Sigmoid colon (tissue), 7 donors: ENCODE measurements around the gene CFAP45. TPM values are rescaled to one million over a fixed set of nuclear protein-coding genes. Genes with fewer than 3 reads are reported as not detected.
"Not testable (repeated sequence)": the region's sequence is repeated elsewhere in the genome, so short reads cannot be mapped to it uniquely, and the experiment has no call there.

Experiments
- DNase-seq: peaks from one replicate; pipeline ENCODE4 v3.0.0-alpha.2; 2019
- H3K27ac ChIP-seq, 4 donors: fragments of 200-600 bp; sonication (generic); one replicate each; pipeline ENCODE4 v1.5.1; 2016 to 2019; ENCODE audit warnings: mild to moderate bottlenecking in 1 of 4
- H3K27me3 ChIP-seq, 3 donors: fragments of 200-600 bp; sonication (generic); one replicate each; pipeline ENCODE4 v1.5.1; 2019; ENCODE audit warnings: mild to moderate bottlenecking in 1 of 3
- H3K36me3 ChIP-seq, 4 donors: fragments of 200-600 bp; sonication (generic); one replicate each; pipeline ENCODE4 v1.5.1; 2016 to 2019
- H3K4me1 ChIP-seq, 4 donors: fragments of 200-600 bp; sonication (generic); one replicate each; pipeline ENCODE4 v1.5.1; 2017 to 2019
- H3K4me3 ChIP-seq, 4 donors: fragments of 200-600 bp; sonication (generic); one replicate each; pipeline ENCODE4 v1.5.1; 2017 to 2019; ENCODE audit warnings: mild to moderate bottlenecking in 2 of 4, moderate library complexity in 1 of 4
- H3K9me3 ChIP-seq, 4 donors: fragments of 200-600 bp in 3 of 4; sonication (generic) in 3 of 4; one replicate each; pipeline versions ENCODE4 v1.5.1 to v1.6.1; 2013 to 2019
- CTCF ChIP-seq, 4 experiments: fragments of 450-650 bp in 3 of 4; fragments of 200-600 bp in 1 of 4; IDR thresholded peaks; one replicate each; pipeline ENCODE4 v1.5.1; 2016 to 2019; ENCODE audit warnings: antibody characterized with exemption in 4 of 4, mild to moderate bottlenecking in 3 of 4, moderate library complexity in 2 of 4
- EP300 ChIP-seq, 4 donors: sonication (generic); formaldehyde crosslinking; IDR thresholded peaks; one replicate each; pipeline ENCODE4 v1.6.1; 2017; ENCODE audit warnings: antibody characterized with exemption in 4 of 4
- POLR2A ChIP-seq, 2 donors: fragments of 450-650 bp; IDR thresholded peaks; one replicate each; pipeline ENCODE4 v1.6.1; 2016; ENCODE audit warnings: antibody characterized with exemption in 2 of 2, mild to moderate bottlenecking in 2 of 2, moderate library complexity in 2 of 2
- POLR2AphosphoS5 ChIP-seq, 4 donors: sonication (generic); formaldehyde crosslinking; IDR thresholded peaks; one replicate each; pipeline ENCODE4 v1.6.1; 2017; ENCODE audit warnings: antibody characterized with exemption in 4 of 4
- WGBS, 2 donors: extraction: QIAGEN DNeasy Blood & Tissue Kit; methylation state at CpG; one replicate each; pipeline ENCODE4 v1.1.7; 2013; 5-methylcytosine and 5-hydroxymethylcytosine counted together
- intact Hi-C: fragments of 100-400 bp; cut with DNase I; formaldehyde crosslinking; loops from one replicate; pipeline ENCODE4 v1.15.1; 2023
- polyA plus RNA-seq, 3 donors: library from polyadenylated mRNA; stranded (reverse); fragments of 200-250 nt; gene quantifications; one replicate each; pipeline ENCODE4 v1.2.3, GENCODE V29; 2013
- total RNA-seq, 4 donors: library from RNA; depleted of rRNA; stranded (reverse); fragments of >200 nt; gene quantifications; one replicate each; pipeline ENCODE4 v1.1.0, GENCODE V29; 2016
- donor health status: healthy with polysubstance abuse.
- donor health status: Bipolar disorder and iron deficiency.
- donor health status: healthy.

The CFAP45 gene
- total and polyA plus RNA-seq, 7 donors, result 0.29 to 1.8 (median 1.0) TPM; not detected in 3

GRCh38 chr1:159913451-159914192, 13.7 kb upstream of the CFAP45 start:
- Histone ChIP-seq H3K36me3 (peaks cover 3 to 16% (median 11%) of the 10 kb centered on the region in 4 donors), H3K4me3 (no peak overlapping the region), H3K4me1 (peaks cover 0 to 20% (median 12%) of the 10 kb centered on the region in 4 donors), H3K27me3 (no peaks in the 10 kb centered on the region), H3K9me3 (no peaks in the 10 kb centered on the region), H3K27ac (no peak overlapping the region)
- DNase-seq, result peak; percentile 57
- no peak for TF ChIP-seq POLR2A (IDR thresholded peaks at IDR 0.05)
- intact Hi-C loops, result no loop called here
- 18 to 68% methylated on average over 5 of the region's 5 CpGs for WGBS, 2 donors

GRCh38 chr1:159911326-159912070, 11.5 kb upstream of the CFAP45 start:
- H3K4me3 ChIP-seq, result no peak overlapping the region
- no peaks in the 10 kb centered on the region for H3K36me3 ChIP-seq
- WGBS, 2 donors, result 69 to 81% methylated on average over 6 of the region's 6 CpGs
- H3K4me1 ChIP-seq, result peaks cover 0 to 10% (median 7%) of the 10 kb centered on the region in 4 donors
- H3K27ac ChIP-seq, result peak overlapping the region in 3 of 4 donors; percentile 19 to 47 (median 25)
- no peak for TF ChIP-seq POLR2A (IDR thresholded peaks at IDR 0.05)
- no peak for TF ChIP-seq EP300 (IDR thresholded peaks at IDR 0.05)
- TF ChIP-seq POLR2AphosphoS5 (IDR thresholded peaks at IDR 0.05), result no peak
- TF ChIP-seq CTCF (IDR thresholded peaks at IDR 0.05), result no peak
- DNase-seq, result no peak
- no peaks in the 10 kb centered on the region for H3K9me3 ChIP-seq
- H3K27me3 ChIP-seq, result no peaks in the 10 kb centered on the region
- intact Hi-C loops, result no loop called here

GRCh38 chr1:159908031-159908940, 8.3 kb upstream of the CFAP45 start:
- Histone ChIP-seq H3K27me3 (no peaks in the 10 kb centered on the region), H3K9me3 (no peaks in the 10 kb centered on the region), H3K27ac (no peak overlapping the region), H3K36me3 (no peaks in the 10 kb centered on the region), H3K4me3 (no peak overlapping the region), H3K4me1 (peaks cover 0 to 3% (median 0%) of the 10 kb centered on the region in 4 donors)
- WGBS, 2 donors, result 86 to 90% methylated on average over 9 of the region's 9 CpGs
- intact Hi-C loops, result no loop called here
- DNase-seq, result peak; percentile 51
- TF ChIP-seq POLR2A (IDR thresholded peaks at IDR 0.05), result no peak
- TF ChIP-seq CTCF (IDR thresholded peaks at IDR 0.05), result no peak
- TF ChIP-seq POLR2AphosphoS5 (IDR thresholded peaks at IDR 0.05), result no peak
- no peak for TF ChIP-seq EP300 (IDR thresholded peaks at IDR 0.05)

GRCh38 chr1:159906960-159907359, 7.0 kb upstream of the CFAP45 start:
- no peak for TF ChIP-seq POLR2AphosphoS5 (IDR thresholded peaks at IDR 0.05)
- TF ChIP-seq CTCF (IDR thresholded peaks at IDR 0.05), result no peak
- TF ChIP-seq EP300 (IDR thresholded peaks at IDR 0.05), result no peak
- no peak for TF ChIP-seq POLR2A (IDR thresholded peaks at IDR 0.05)
- no peaks in the 10 kb centered on the region for H3K36me3 ChIP-seq
- intact Hi-C loops, result no loop called here
- no peak overlapping the region for H3K4me3 ChIP-seq
- WGBS, 2 donors, result 21 to 67% methylated on average over 1 of the region's 1 CpG
- no peaks in the 10 kb centered on the region for H3K4me1 ChIP-seq
- no peaks in the 10 kb centered on the region for H3K27me3 ChIP-seq
- DNase-seq, result no peak
- no peak overlapping the region for H3K27ac ChIP-seq
- no peaks in the 10 kb centered on the region for H3K9me3 ChIP-seq

GRCh38 chr1:159904036-159904435, 4.1 kb upstream of the CFAP45 start:
- H3K36me3 ChIP-seq, H3K27ac ChIP-seq, intact Hi-C loops, H3K4me3 ChIP-seq, H3K27me3 ChIP-seq, H3K9me3 ChIP-seq: not testable (repeated sequence)
- WGBS, 2 donors, result 75 to 79% methylated on average over 3 of the region's 3 CpGs
- H3K4me1 ChIP-seq, result peaks cover 0 to 11% (median 9%) of the 10 kb centered on the region in 4 donors
- DNase-seq, result peak; percentile 40
